GM12892 (cell line): ENCODE results near the gene OCEL1.

Experiments used
- POLR2A ChIP-seq: IDR thresholded peaks from 2 replicates; pipeline ENCODE4 v1.6.1; 2011; ENCODE audit warnings: low read depth, low read length, control low read depth
- TAF1 ChIP-seq: IDR thresholded peaks from 2 replicates; pipeline ENCODE4 v1.6.1; 2011; ENCODE audit warnings: low read depth, mild to moderate bottlenecking, control low read depth, low read length, borderline replicate concordance

- TF ChIP-seq TAF1 = no peak
- TF ChIP-seq POLR2A = no peak
Measured at GRCh38 chr19:17240826-17241399, 14.9 kb downstream of the OCEL1 start.
